ENCODE measurements around the gene OPTC. TPM values are rescaled to one million over a fixed set of nuclear protein-coding genes. Genes with fewer than 3 reads are reported as not detected.

Gene OPTC
- total and polyA plus RNA-seq, 3 donors from 2014 or later = 0.55 to 1.1 (median 0.87) TPM

- H3K36me3 ChIP-seq (ENCODE audit: low read depth, missing control alignments) = no peaks in the 10 kb centered on the region
- no peaks in the 10 kb centered on the region for H3K9me3 ChIP-seq
- peaks cover 16% of the 10 kb centered on the region for H3K4me1 ChIP-seq
- H3K27ac ChIP-seq = no peak overlapping the region
- WGBS, 2 donors = 81 to 82% methylated on average over 8 of the region's 8 CpGs
- intact Hi-C loops (cut with DNase I; ENCODE audit: low total_unique reads) = no loop called here
- no peaks in the 10 kb centered on the region for H3K27me3 ChIP-seq
- DNase-seq = peak; percentile 14
- H3K4me3 ChIP-seq = no peak overlapping the region
- no peak for TF ChIP-seq POLR2A (IDR thresholded peaks at IDR 0.05)
- TF ChIP-seq CTCF (IDR thresholded peaks at IDR 0.05) = no peak
Measured at GRCh38 chr1:203459671-203460201, 34.2 kb upstream of the OPTC start.

GRCh38 chr1:203461717-203462116 is 32.2 kb upstream of the OPTC start:
- WGBS, 2 donors = 84 to 85% methylated on average over 5 of the region's 5 CpGs
- intact Hi-C loops (cut with DNase I; ENCODE audit: low total_unique reads) = no loop called here
- no peak overlapping the region for H3K27ac ChIP-seq

GRCh38 chr1:203462143-203462542 is 31.8 kb upstream of the OPTC start:
- Histone ChIP-seq H3K36me3 (ENCODE audit: low read depth, missing control alignments) (no peaks in the 10 kb centered on the region), H3K4me3 (no peak overlapping the region), H3K27ac (no peak overlapping the region), H3K9me3 (no peaks in the 10 kb centered on the region), H3K4me1 (peaks cover 40% of the 10 kb centered on the region), H3K27me3 (no peaks in the 10 kb centered on the region)
- no peak for DNase-seq
- 91 to 100% methylated on average over 1 of the region's 1 CpG for WGBS, 2 donors
- TF ChIP-seq CTCF (IDR thresholded peaks at IDR 0.05) (no peak), POLR2A (IDR thresholded peaks at IDR 0.05) (no peak)
- intact Hi-C loops (cut with DNase I; ENCODE audit: low total_unique reads) = no loop called here

More at GRCh38 chr1:203461717-203462116, 32.2 kb upstream of the OPTC start:
- Histone ChIP-seq H3K27me3 (no peaks in the 10 kb centered on the region), H3K9me3 (no peaks in the 10 kb centered on the region), H3K4me3 (no peak overlapping the region), H3K36me3 (ENCODE audit: low read depth, missing control alignments) (no peaks in the 10 kb centered on the region), H3K4me1 (peaks cover 36% of the 10 kb centered on the region)
- no peak for DNase-seq
- TF ChIP-seq POLR2A (IDR thresholded peaks at IDR 0.05) = no peak
- no peak for TF ChIP-seq CTCF (IDR thresholded peaks at IDR 0.05)

GRCh38 chr1:203462878-203463277 is 31.1 kb upstream of the OPTC start:
- Histone ChIP-seq H3K36me3 (ENCODE audit: low read depth, missing control alignments) (no peaks in the 10 kb centered on the region), H3K9me3 (no peaks in the 10 kb centered on the region), H3K27ac (peak overlapping the region in 1 of 2 donors; percentile 92), H3K27me3 (no peaks in the 10 kb centered on the region), H3K4me3 (no peak overlapping the region), H3K4me1 (peaks cover 43% of the 10 kb centered on the region)
- no peak for DNase-seq
- TF ChIP-seq CTCF (IDR thresholded peaks at IDR 0.05) = no peak
- intact Hi-C loops (cut with DNase I; ENCODE audit: low total_unique reads) = no loop called here
- WGBS, 2 donors = 80 to 86% methylated on average over 6 of the region's 6 CpGs

GRCh38 chr1:203463469-203464062 is 30.4 kb upstream of the OPTC start:
- H3K4me1 ChIP-seq = peaks cover 43% of the 10 kb centered on the region
- no peak for DNase-seq

More at GRCh38 chr1:203463469-203464062, 30.4 kb upstream of the OPTC start:
- H3K9me3 ChIP-seq = no peaks in the 10 kb centered on the region
- H3K4me3 ChIP-seq = no peak overlapping the region
- TF ChIP-seq POLR2A (IDR thresholded peaks at IDR 0.05) (no peak), CTCF (IDR thresholded peaks at IDR 0.05) (no peak)
- intact Hi-C loops (cut with DNase I; ENCODE audit: low total_unique reads) = no loop called here
- peak overlapping the region; percentile 85 to 92 for H3K27ac ChIP-seq
- H3K36me3 ChIP-seq (ENCODE audit: low read depth, missing control alignments) = no peaks in the 10 kb centered on the region
- no peaks in the 10 kb centered on the region for H3K27me3 ChIP-seq
- WGBS, 2 donors = 48 to 51% methylated on average over 7 of the region's 7 CpGs
